Measurements from ENCODE around the gene PTPRM.

- no peak for TF ChIP-seq POLR2A (IDR thresholded peaks at IDR 0.05; ENCODE audit: low read depth, low read length)
- no peak for TF ChIP-seq TAF1 (IDR thresholded peaks at IDR 0.05; ENCODE audit: low read depth, low read length)
- no peak for TF ChIP-seq POLR2AphosphoS5 (IDR thresholded peaks at IDR 0.05; ENCODE audit: low read depth, low read length)
- no peak for TF ChIP-seq PAX5 (IDR thresholded peaks at IDR 0.05; ENCODE audit: insufficient read depth, low read length, severe bottlenecking)
Observed at GRCh38 chr18:7978834-7979233, 411.7 kb downstream of the PTPRM start.

Measured in GM12891 (cell line).